ENCODE results near the gene RXFP3. TPM values are rescaled to one million over a fixed set of nuclear protein-coding genes. Genes with fewer than 3 reads are reported as not detected.

The RXFP3 gene
- total RNA-seq, 1 experiment from 2014 or later, result not detected

GRCh38 chr5:33958176-33958575 is 22.0 kb downstream of the RXFP3 start:
- no peak for TF ChIP-seq CTCF (IDR thresholded peaks at IDR 0.05; ENCODE audit: unreplicated experiment)
- H3K36me3 Mint-ChIP-seq (ENCODE audit: insufficient read depth, unreplicated experiment), result no peaks in the 10 kb centered on the region
- ChIA-PET POLR2A (interaction anchor here (0.8 to 1.0 kb wide), 2 partner anchors 302 to 516 kb away, joined by 3 read pairs; no protein-coding TSS in a partner anchor), CTCF (interaction anchor here (0.6 kb wide), 1 partner anchor 1253 kb away, joined by 3 read pairs; no protein-coding TSS in a partner anchor)
- intact Hi-C loops (cut with micrococcal nuclease), result no loop called here
- no peak overlapping the region for H3K4me3 Mint-ChIP-seq (ENCODE audit: unreplicated experiment)
- no peaks in the 10 kb centered on the region for H3K27me3 Mint-ChIP-seq (ENCODE audit: insufficient read depth, unreplicated experiment)
- no peaks in the 10 kb centered on the region for H3K4me1 Mint-ChIP-seq (ENCODE audit: insufficient read depth, unreplicated experiment)
- BruUV-seq (replicated peaks), result no TSS peak
- no peak overlapping the region for H3K27ac Mint-ChIP-seq (ENCODE audit: low read depth, unreplicated experiment)
- DNase-seq (ENCODE audit: unreplicated experiment), result no peak
- H3K9me3 Mint-ChIP-seq (ENCODE audit: unreplicated experiment), result peaks cover 6% of the 10 kb centered on the region

GRCh38 chr5:33964132-33964700 is 28.0 kb downstream of the RXFP3 start:
- no peak for TF ChIP-seq CTCF (IDR thresholded peaks at IDR 0.05; ENCODE audit: unreplicated experiment)
- no TSS peak for BruUV-seq (replicated peaks)
- ChIA-PET POLR2A (interaction anchor here (1.4 kb wide), 1 partner anchor 521 kb away, joined by 3 read pairs; no protein-coding TSS in a partner anchor), CTCF (interaction anchor here (1.1 kb wide), 1 partner anchor 526 kb away, joined by 4 read pairs; no protein-coding TSS in a partner anchor)
- no peaks in the 10 kb centered on the region for H3K27me3 Mint-ChIP-seq (ENCODE audit: insufficient read depth, unreplicated experiment)
- H3K4me3 Mint-ChIP-seq (ENCODE audit: unreplicated experiment), result no peak overlapping the region
- H3K4me1 Mint-ChIP-seq (ENCODE audit: insufficient read depth, unreplicated experiment), result no peaks in the 10 kb centered on the region
- H3K27ac Mint-ChIP-seq (ENCODE audit: low read depth, unreplicated experiment), result no peak overlapping the region
- no peak for DNase-seq (ENCODE audit: unreplicated experiment)
- intact Hi-C loops (cut with micrococcal nuclease), result no loop called here
- H3K36me3 Mint-ChIP-seq (ENCODE audit: insufficient read depth, unreplicated experiment), result no peaks in the 10 kb centered on the region
- H3K9me3 Mint-ChIP-seq (ENCODE audit: unreplicated experiment), result no peaks in the 10 kb centered on the region

- ChIA-PET POLR2A (no interaction called here), CTCF (interaction anchor here (0.7 to 1.1 kb wide), 3 partner anchors 24 to 531 kb away, joined by 3 to 6 read pairs (median 3); no protein-coding TSS in a partner anchor)
- DNase-seq (ENCODE audit: unreplicated experiment), result no peak
- TF ChIP-seq CTCF (IDR thresholded peaks at IDR 0.05; ENCODE audit: unreplicated experiment), result no peak
- no peak overlapping the region for H3K27ac Mint-ChIP-seq (ENCODE audit: low read depth, unreplicated experiment)
- no peaks in the 10 kb centered on the region for H3K27me3 Mint-ChIP-seq (ENCODE audit: insufficient read depth, unreplicated experiment)
- H3K9me3 Mint-ChIP-seq (ENCODE audit: unreplicated experiment), result no peaks in the 10 kb centered on the region
- H3K36me3 Mint-ChIP-seq (ENCODE audit: insufficient read depth, unreplicated experiment), result no peaks in the 10 kb centered on the region
- no peak overlapping the region for H3K4me3 Mint-ChIP-seq (ENCODE audit: unreplicated experiment)
- no TSS peak for BruUV-seq (replicated peaks)
- intact Hi-C loops (cut with micrococcal nuclease), result no loop called here
- H3K4me1 Mint-ChIP-seq (ENCODE audit: insufficient read depth, unreplicated experiment), result no peaks in the 10 kb centered on the region
Observed at GRCh38 chr5:33966805-33967204, 30.6 kb downstream of the RXFP3 start.

- intact Hi-C loops (cut with micrococcal nuclease), result no loop called here
- no peak for TF ChIP-seq CTCF (IDR thresholded peaks at IDR 0.05; ENCODE audit: unreplicated experiment)
- no peaks in the 10 kb centered on the region for H3K36me3 Mint-ChIP-seq (ENCODE audit: insufficient read depth, unreplicated experiment)
- peak; percentile 27 for DNase-seq (ENCODE audit: unreplicated experiment)
- ChIA-PET POLR2A (interaction anchor here (0.6 to 1.1 kb wide), 3 partner anchors 40 to 529 kb away, joined by 3 to 4 read pairs (median 3); no protein-coding TSS in a partner anchor), CTCF (interaction anchor here (0.6 to 2.8 kb wide), 8 partner anchors 11 to 652 kb away, joined by 3 to 32 read pairs (median 10); no protein-coding TSS in a partner anchor)
- H3K4me3 Mint-ChIP-seq (ENCODE audit: unreplicated experiment), result no peak overlapping the region
- H3K27ac Mint-ChIP-seq (ENCODE audit: low read depth, unreplicated experiment), result no peak overlapping the region
- H3K4me1 Mint-ChIP-seq (ENCODE audit: insufficient read depth, unreplicated experiment), result no peaks in the 10 kb centered on the region
- H3K9me3 Mint-ChIP-seq (ENCODE audit: unreplicated experiment), result no peaks in the 10 kb centered on the region
- H3K27me3 Mint-ChIP-seq (ENCODE audit: insufficient read depth, unreplicated experiment), result no peaks in the 10 kb centered on the region
- no TSS peak for BruUV-seq (replicated peaks)
Observed at GRCh38 chr5:33968211-33969005, 32.2 kb downstream of the RXFP3 start.
